ENCODE results near the gene SYT2. TPM values are rescaled to one million over a fixed set of nuclear protein-coding genes. Genes with fewer than 3 reads are reported as not detected.

Gene SYT2
- total RNA-seq, 2 experiments from 2014 or later = not detected

GRCh38 chr1:202673531-202673930, 36.7 kb downstream of the SYT2 start:
- ATAC-seq (no peak), DNase-seq (no peak)
- CTCF ChIA-PET = interaction anchor here (0.6 kb wide), 1 partner anchor 480 kb away, joined by 3 read pairs; no protein-coding TSS in a partner anchor
- Mint-ChIP-seq H3K27me3 (peaks cover 7% of the 10 kb centered on the region), H3K36me3 (ENCODE audit: low read depth) (no peaks in the 10 kb centered on the region), H3K27ac (no peak overlapping the region), H3K9me3 (ENCODE audit: low read depth) (peaks cover 8% of the 10 kb centered on the region), H3K4me3 (no peak overlapping the region), H3K4me1 (no peaks in the 10 kb centered on the region)
- intact Hi-C loops (cut with DNase I, micrococcal nuclease) = no loop called here
- POLR2A ChIA-PET = no interaction called here

- Mint-ChIP-seq H3K36me3 (ENCODE audit: low read depth) (no peaks in the 10 kb centered on the region), H3K9me3 (ENCODE audit: low read depth) (no peaks in the 10 kb centered on the region), H3K27ac (no peak overlapping the region), H3K4me1 (no peaks in the 10 kb centered on the region), H3K4me3 (no peak overlapping the region), H3K27me3 (peaks cover 5% of the 10 kb centered on the region)
- POLR2A ChIA-PET = no interaction called here
- intact Hi-C loops (cut with DNase I, micrococcal nuclease) = no loop called here
- CTCF ChIA-PET = no interaction called here
- no peak for ATAC-seq
- DNase-seq = no peak
These were observed 38.9 kb downstream of the SYT2 start for GRCh38 chr1:202671399-202671798.

GRCh38 chr1:202665417-202665816, 44.8 kb downstream of the SYT2 start:
- no peak for ATAC-seq
- POLR2A ChIA-PET = no interaction called here
- CTCF ChIA-PET = no interaction called here
- no peak for DNase-seq
- Mint-ChIP-seq H3K36me3 (ENCODE audit: low read depth) (no peaks in the 10 kb centered on the region), H3K27ac (no peak overlapping the region), H3K4me1 (no peaks in the 10 kb centered on the region), H3K27me3 (peaks cover 8% of the 10 kb centered on the region), H3K4me3 (no peak overlapping the region), H3K9me3 (ENCODE audit: low read depth) (no peaks in the 10 kb centered on the region)
- intact Hi-C loops (cut with DNase I, micrococcal nuclease) = no loop called here

GRCh38 chr1:202664083-202664482, 46.2 kb downstream of the SYT2 start:
- peaks cover 8% of the 10 kb centered on the region for H3K27me3 Mint-ChIP-seq
- ChIA-PET POLR2A (no interaction called here), CTCF (no interaction called here)
- H3K27ac Mint-ChIP-seq = no peak overlapping the region
- ATAC-seq = no peak
- H3K36me3 Mint-ChIP-seq (ENCODE audit: low read depth) = no peaks in the 10 kb centered on the region
- no peak overlapping the region for H3K4me3 Mint-ChIP-seq
- H3K9me3 Mint-ChIP-seq (ENCODE audit: low read depth) = no peaks in the 10 kb centered on the region
- intact Hi-C loops (cut with DNase I, micrococcal nuclease) = no loop called here
- no peaks in the 10 kb centered on the region for H3K4me1 Mint-ChIP-seq
- no peak for DNase-seq

- Mint-ChIP-seq H3K4me1 (no peaks in the 10 kb centered on the region), H3K4me3 (no peak overlapping the region), H3K36me3 (ENCODE audit: low read depth) (no peaks in the 10 kb centered on the region), H3K9me3 (ENCODE audit: low read depth) (no peaks in the 10 kb centered on the region), H3K27me3 (peaks cover 8% of the 10 kb centered on the region), H3K27ac (no peak overlapping the region)
- POLR2A ChIA-PET = no interaction called here
- CTCF ChIA-PET = no interaction called here
- intact Hi-C loops (cut with DNase I, micrococcal nuclease) = no loop called here
- ATAC-seq (no peak), DNase-seq (no peak)
These were observed 47.1 kb downstream of the SYT2 start for GRCh38 chr1:202663131-202663530.

- ChIA-PET CTCF (no interaction called here), POLR2A (no interaction called here)
- Mint-ChIP-seq H3K4me1 (no peaks in the 10 kb centered on the region), H3K36me3 (ENCODE audit: low read depth) (no peaks in the 10 kb centered on the region), H3K27me3 (peaks cover 8% of the 10 kb centered on the region), H3K9me3 (ENCODE audit: low read depth) (no peaks in the 10 kb centered on the region), H3K4me3 (no peak overlapping the region), H3K27ac (no peak overlapping the region)
- intact Hi-C loops (cut with DNase I, micrococcal nuclease) = no loop called here
- ATAC-seq (no peak), DNase-seq (no peak)
These were observed 48.2 kb downstream of the SYT2 start for GRCh38 chr1:202662081-202662480.

GRCh38 chr1:202661136-202661845, 49.0 kb downstream of the SYT2 start:
- Mint-ChIP-seq H3K4me1 (no peaks in the 10 kb centered on the region), H3K4me3 (no peak overlapping the region), H3K36me3 (ENCODE audit: low read depth) (no peaks in the 10 kb centered on the region), H3K27ac (no peak overlapping the region), H3K27me3 (peaks cover 11% of the 10 kb centered on the region), H3K9me3 (ENCODE audit: low read depth) (no peaks in the 10 kb centered on the region)
- intact Hi-C loops (cut with DNase I, micrococcal nuclease) = no loop called here
- POLR2A ChIA-PET = no interaction called here
- peak; percentile 25 for DNase-seq
- ATAC-seq = no peak
- CTCF ChIA-PET = interaction anchor here (0.6 kb wide), 1 partner anchor 99 kb away, joined by 3 read pairs; no protein-coding TSS in a partner anchor

GRCh38 chr1:202659974-202660373, 50.3 kb downstream of the SYT2 start:
- intact Hi-C loops (cut with DNase I, micrococcal nuclease) = no loop called here
- H3K27ac Mint-ChIP-seq = no peak overlapping the region
- H3K4me3 Mint-ChIP-seq = no peak overlapping the region
- no peaks in the 10 kb centered on the region for H3K4me1 Mint-ChIP-seq
- DNase-seq (no peak), ATAC-seq (no peak)
- ChIA-PET POLR2A (no interaction called here), CTCF (interaction anchor here (0.7 to 1.2 kb wide), 4 partner anchors 33 to 196 kb away, joined by 3 to 5 read pairs (median 3); no protein-coding TSS in a partner anchor)
- no peaks in the 10 kb centered on the region for H3K36me3 Mint-ChIP-seq (ENCODE audit: low read depth)
- peaks cover 14% of the 10 kb centered on the region for H3K27me3 Mint-ChIP-seq
- no peaks in the 10 kb centered on the region for H3K9me3 Mint-ChIP-seq (ENCODE audit: low read depth)

- Mint-ChIP-seq H3K4me1 (no peaks in the 10 kb centered on the region), H3K4me3 (no peak overlapping the region), H3K9me3 (ENCODE audit: low read depth) (no peaks in the 10 kb centered on the region), H3K27ac (no peak overlapping the region), H3K36me3 (ENCODE audit: low read depth) (no peaks in the 10 kb centered on the region), H3K27me3 (peaks cover 14% of the 10 kb centered on the region)
- ChIA-PET POLR2A (interaction anchor here (0.6 kb wide), 1 partner anchor 194 kb away, joined by 3 read pairs; no protein-coding TSS in a partner anchor), CTCF (interaction anchor here (1.2 kb wide), 1 partner anchor 63 kb away, joined by 3 read pairs; no protein-coding TSS in a partner anchor)
- ATAC-seq (no peak), DNase-seq (no peak)
- intact Hi-C loops (cut with DNase I, micrococcal nuclease) = no loop called here
These were observed 50.7 kb downstream of the SYT2 start for GRCh38 chr1:202659541-202659940.

- Mint-ChIP-seq H3K9me3 (ENCODE audit: low read depth) (no peaks in the 10 kb centered on the region), H3K27ac (no peak overlapping the region), H3K27me3 (peaks cover 14% of the 10 kb centered on the region), H3K4me3 (no peak overlapping the region), H3K36me3 (ENCODE audit: low read depth) (no peaks in the 10 kb centered on the region), H3K4me1 (no peaks in the 10 kb centered on the region)
- ChIA-PET POLR2A (interaction anchor here (0.6 kb wide), 1 partner anchor 195 kb away, joined by 3 read pairs; no protein-coding TSS in a partner anchor), CTCF (interaction anchor here (0.6 to 0.9 kb wide), 2 partner anchors 11 to 58 kb away, joined by 4 to 8 read pairs; no protein-coding TSS in a partner anchor)
- ATAC-seq = no peak
- intact Hi-C loops (cut with DNase I, micrococcal nuclease) = no loop called here
- DNase-seq = no peak
These were observed 51.5 kb downstream of the SYT2 start for GRCh38 chr1:202658769-202659168.

GRCh38 chr1:202658251-202658759, 51.9 kb downstream of the SYT2 start:
- CTCF ChIA-PET = interaction anchor here (0.6 to 0.9 kb wide), 2 partner anchors 11 to 667 kb away, joined by 3 to 8 read pairs; no protein-coding TSS in a partner anchor
- intact Hi-C loops (cut with DNase I, micrococcal nuclease) = no loop called here
- H3K4me3 Mint-ChIP-seq = no peak overlapping the region
- H3K27me3 Mint-ChIP-seq = peaks cover 11% of the 10 kb centered on the region
- H3K4me1 Mint-ChIP-seq = no peaks in the 10 kb centered on the region
- POLR2A ChIA-PET = no interaction called here
- ATAC-seq (no peak), DNase-seq (no peak)
- no peaks in the 10 kb centered on the region for H3K9me3 Mint-ChIP-seq (ENCODE audit: low read depth)
- H3K36me3 Mint-ChIP-seq (ENCODE audit: low read depth) = no peaks in the 10 kb centered on the region
- H3K27ac Mint-ChIP-seq = no peak overlapping the region

GRCh38 chr1:202656951-202657646, 53.2 kb downstream of the SYT2 start:
- Mint-ChIP-seq H3K4me1 (no peaks in the 10 kb centered on the region), H3K36me3 (ENCODE audit: low read depth) (no peaks in the 10 kb centered on the region), H3K4me3 (no peak overlapping the region), H3K27ac (no peak overlapping the region), H3K27me3 (peaks cover 13% of the 10 kb centered on the region), H3K9me3 (ENCODE audit: low read depth) (no peaks in the 10 kb centered on the region)
- ATAC-seq (no peak), DNase-seq (no peak)
- POLR2A ChIA-PET = no interaction called here
- CTCF ChIA-PET = interaction anchor here (0.7 kb wide), 2 partner anchors 144 to 191 kb away, joined by 3 read pairs; no protein-coding TSS in a partner anchor
- intact Hi-C loops (cut with DNase I, micrococcal nuclease) = no loop called here

All from activated CD4-positive, alpha-beta T cell treated with anti-CD3 and anti-CD28 coated beads for 36 hours (primary cell).